Ureter (tissue), 1 donor: ENCODE measurements around the gene TAS2R10. TPM values are rescaled to one million over a fixed set of nuclear protein-coding genes. Genes with fewer than 3 reads are reported as not detected.

Source experiments
- DNase-seq: peaks from one replicate; pipeline ENCODE4 v3.0.0-alpha.2; 2020; ENCODE audit warnings: low spot score
- total RNA-seq: library from RNA; stranded (reverse); gene quantifications from one replicate; pipeline ENCODE4 v1.2.4, GENCODE V29; 2023
- donor health status: DM: yes; HTN: yes; CAD: no.

TAS2R10 gene
- total RNA-seq, 1 donor from 2014 or later: 0.62 TPM

- DNase-seq: no peak
Observed at GRCh38 chr12:10779103-10779502, 47.1 kb downstream of the TAS2R10 start.

Other genes starting within 250 kb of the TAS2R10 start
- 28.3 TPM for gene MAGOHB, start 212.7 kb downstream of the TAS2R10 start, total RNA-seq
- 13.2 TPM for gene STYK1, start 152.3 kb downstream of the TAS2R10 start, total RNA-seq
- 318 TPM for gene YBX3, start 103.0 kb downstream of the TAS2R10 start, total RNA-seq
- not detected for gene TAS2R7, start 23.7 kb downstream of the TAS2R10 start, total RNA-seq
- gene TAS2R8, start 19.1 kb downstream of the TAS2R10 start, total RNA-seq: not detected
- gene TAS2R9, start 16.2 kb downstream of the TAS2R10 start, total RNA-seq: not detected
- 7.3 TPM for gene PRR4, start 23.1 kb upstream of the TAS2R10 start, total RNA-seq
- 47.6 TPM for gene PRH1, start 57.9 kb upstream of the TAS2R10 start, total RNA-seq
- 7.9 TPM for gene TAS2R13, start 83.2 kb upstream of the TAS2R10 start, total RNA-seq
- not detected for gene PRH2, start 102.9 kb upstream of the TAS2R10 start, total RNA-seq
- 8.0 TPM for gene TAS2R14, start 112.9 kb upstream of the TAS2R10 start, total RNA-seq
- gene TAS2R50, start 160.6 kb upstream of the TAS2R10 start, total RNA-seq: 7.2 TPM
- gene TAS2R20, start 171.9 kb upstream of the TAS2R10 start, total RNA-seq: 6.1 TPM
- gene TAS2R19, start 196.3 kb upstream of the TAS2R10 start, total RNA-seq: 14.2 TPM
- gene TAS2R31, start 205.0 kb upstream of the TAS2R10 start, total RNA-seq: 12.2 TPM
- gene TAS2R46, start 235.9 kb upstream of the TAS2R10 start, total RNA-seq: 5.4 TPM